GM06990 (cell line): ENCODE results near the gene SIRPA.
A peak's percentile ranks its signal among the peaks of the same experiment; 100 is the strongest.

Experiments used
- DNase-seq: peaks from one replicate; pipeline ENCODE4 v3.0.0-alpha.2; 2011; ENCODE audit not compliant: insufficient read length; ENCODE audit errors: extremely low read depth
- H3K27me3 ChIP-seq: replicated peaks from 2 replicates; pipeline ENCODE4 v1.6.0; 2011; ENCODE audit warnings: low read length; ENCODE audit not compliant: control insufficient read depth, insufficient read depth
- H3K36me3 ChIP-seq: 2 replicates; pipeline ENCODE4 v1.5.1; 2011; ENCODE audit warnings: low read length; ENCODE audit not compliant: control insufficient read depth, insufficient read depth
- H3K4me3 ChIP-seq: replicated peaks from 2 replicates; pipeline ENCODE4 v1.5.1; 2011; ENCODE audit warnings: low read depth, mild to moderate bottlenecking, control low read depth, low read length
- CTCF ChIP-seq: IDR thresholded peaks from 2 replicates; pipeline ENCODE4 v1.5.1; 2011; ENCODE audit warnings: low read length, control low read depth, mild to moderate bottlenecking, inconsistent platforms; ENCODE audit not compliant: insufficient read depth, poor library complexity, severe bottlenecking

SIRPA gene

GRCh38 chr20:1895674-1896483 lies 672 bp downstream of the SIRPA start:
- DNase-seq = no peak
- no peak for TF ChIP-seq CTCF
- H3K36me3 ChIP-seq = no peaks in the 10 kb centered on the region
- peaks cover 2% of the 10 kb centered on the region for H3K27me3 ChIP-seq
- H3K4me3 ChIP-seq = peak overlapping the region; percentile 61

- Histone ChIP-seq H3K36me3 (no peaks in the 10 kb centered on the region), H3K4me3 (no peak overlapping the region), H3K27me3 (peaks cover 2% of the 10 kb centered on the region)
- no peak for DNase-seq
- no peak for TF ChIP-seq CTCF
Observed at GRCh38 chr20:1896484-1897258, 1.5 kb downstream of the SIRPA start.

DNA sequence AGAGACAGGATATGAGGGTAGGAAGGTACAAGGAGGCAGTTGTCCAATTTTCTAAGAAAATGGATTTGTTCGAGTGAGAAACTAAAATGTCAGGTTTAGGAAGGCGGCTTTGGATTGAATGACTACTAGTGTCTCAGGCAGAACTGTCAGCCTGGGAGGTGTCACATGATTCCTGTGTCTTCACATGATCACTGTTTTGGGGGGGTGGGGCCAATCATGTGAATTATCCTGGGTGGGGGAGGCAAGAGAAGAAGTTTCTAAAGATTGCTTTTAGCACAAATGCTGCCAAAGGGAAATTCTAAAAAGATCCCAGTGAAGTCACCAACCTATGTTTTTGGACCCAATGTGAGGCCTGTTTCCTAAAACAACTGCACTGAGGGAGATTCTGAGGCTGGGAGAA lies 2.3 kb downstream of the SIRPA start:
- no peak for DNase-seq
- Histone ChIP-seq H3K27me3 (peaks cover 2% of the 10 kb centered on the region), H3K4me3 (no peak overlapping the region), H3K36me3 (no peaks in the 10 kb centered on the region)
- TF ChIP-seq CTCF = no peak

GRCh38 chr20:1897965-1898464 lies 2.8 kb downstream of the SIRPA start:
- no peak overlapping the region for H3K4me3 ChIP-seq
- peaks cover 2% of the 10 kb centered on the region for H3K27me3 ChIP-seq
- peak; percentile 78 for DNase-seq
- no peak for TF ChIP-seq CTCF
- H3K36me3 ChIP-seq = no peaks in the 10 kb centered on the region

DNA sequence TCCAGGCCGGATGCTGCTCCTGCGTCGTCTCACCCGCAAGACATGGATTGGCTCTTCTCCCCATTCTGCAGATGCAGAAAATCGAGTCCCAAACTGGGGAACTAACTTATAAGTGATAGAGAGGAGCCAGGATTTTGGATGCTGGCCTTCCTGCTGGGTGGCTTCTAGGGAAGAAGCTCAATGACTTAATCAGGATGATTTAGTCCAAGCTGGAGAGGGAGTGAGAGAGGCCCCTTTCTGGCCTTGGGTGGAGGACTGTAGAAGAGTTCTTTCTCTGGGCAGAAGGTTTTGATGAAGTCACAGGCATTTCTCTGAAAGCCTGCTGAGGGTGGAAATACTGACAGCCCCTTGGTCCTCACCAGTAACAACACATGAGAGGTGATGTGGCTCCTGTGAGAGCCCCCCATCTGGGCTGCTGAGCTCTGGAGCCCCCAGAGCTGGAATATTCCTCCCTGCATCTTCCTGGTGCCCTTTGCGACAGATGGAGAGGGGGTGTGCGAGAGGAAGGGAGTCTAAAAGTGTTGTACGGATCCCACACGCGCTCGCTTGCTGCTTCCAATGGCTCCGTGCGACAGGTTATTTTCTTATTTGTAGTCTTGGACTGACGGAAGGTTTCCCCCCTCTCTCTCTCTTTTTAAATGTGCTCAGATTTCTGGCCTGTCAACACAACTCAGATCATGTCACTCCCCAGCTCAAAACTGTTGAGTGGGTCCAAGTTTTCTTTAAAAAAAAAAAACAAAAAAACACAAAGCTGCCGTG lies 3.5 kb downstream of the SIRPA start:
- H3K36me3 ChIP-seq = no peaks in the 10 kb centered on the region
- TF ChIP-seq CTCF = no peak
- H3K27me3 ChIP-seq = peaks cover 2% of the 10 kb centered on the region; the same call in 1 of the 2 replicates
- DNase-seq = no peak
- H3K4me3 ChIP-seq = no peak overlapping the region
